Measurements from ENCODE around the gene TUBGCP2. TPM values are rescaled to one million over a fixed set of nuclear protein-coding genes. Genes with fewer than 3 reads are reported as not detected.

The TUBGCP2 gene
- total RNA-seq, 2 experiments from 2014 or later: 52.3 to 58.2 TPM

- ChIA-PET POLR2A (interaction anchor here (1.0 to 4.2 kb wide), 7 partner anchors 14 to 133 kb away, joined by 4 to 113 read pairs (median 16); no protein-coding TSS in a partner anchor), CTCF (interaction anchor here (2.1 to 2.7 kb wide), 4 partner anchors 14 to 31 kb away, joined by 10 to 16 read pairs (median 12); no protein-coding TSS in a partner anchor)
- peaks cover 26% of the 10 kb centered on the region for H3K36me3 Mint-ChIP-seq (ENCODE audit: low read depth)
- peak; percentile 78 for DNase-seq
- no peaks in the 10 kb centered on the region for H3K9me3 Mint-ChIP-seq
- peaks cover 36% of the 10 kb centered on the region for H3K4me1 Mint-ChIP-seq
- peak within 1 kb of the TSS; percentile 91 for H3K4me3 Mint-ChIP-seq
- H3K27ac Mint-ChIP-seq: peak within 1 kb of the TSS; percentile 97
- H3K27me3 Mint-ChIP-seq: no peaks in the 10 kb centered on the region
Observed at GRCh38 chr10:133276435-133277201, 32.1 kb downstream of the TUBGCP2 start, which contains the start of gene ADAM8. Gene ADAM8 (minus strand): TSS chr10:133276868. CDS start chr10:133276817, 51 bp downstream.

GRCh38 chr10:133276100-133276434, 32.6 kb downstream of the TUBGCP2 start:
- POLR2A ChIA-PET: interaction anchor here (1.0 to 2.8 kb wide), 3 partner anchors 14 to 132 kb away, joined by 4 to 113 read pairs (median 8); no protein-coding TSS in a partner anchor
- H3K36me3 Mint-ChIP-seq (ENCODE audit: low read depth): peaks cover 22% of the 10 kb centered on the region
- H3K27me3 Mint-ChIP-seq: no peaks in the 10 kb centered on the region
- peak overlapping the region; percentile 91 for H3K4me3 Mint-ChIP-seq
- CTCF ChIA-PET: interaction anchor here (0.8 to 2.5 kb wide), 5 partner anchors 11 to 31 kb away, joined by 3 to 14 read pairs (median 10); no protein-coding TSS in a partner anchor
- no peaks in the 10 kb centered on the region for H3K9me3 Mint-ChIP-seq
- peak overlapping the region; percentile 88 for H3K27ac Mint-ChIP-seq
- peaks cover 36% of the 10 kb centered on the region for H3K4me1 Mint-ChIP-seq
- DNase-seq: no peak

- ChIA-PET CTCF (interaction anchor here (0.7 to 2.5 kb wide), 8 partner anchors 11 to 132 kb away, joined by 3 to 14 read pairs (median 5); no protein-coding TSS in a partner anchor), POLR2A (interaction anchor here (1.0 to 2.8 kb wide), 4 partner anchors 14 to 132 kb away, joined by 4 to 113 read pairs (median 8); no protein-coding TSS in a partner anchor)
- Mint-ChIP-seq H3K36me3 (ENCODE audit: low read depth) (peaks cover 22% of the 10 kb centered on the region), H3K27ac (peak overlapping the region; percentile 88), H3K9me3 (no peaks in the 10 kb centered on the region), H3K27me3 (no peaks in the 10 kb centered on the region), H3K4me1 (peaks cover 36% of the 10 kb centered on the region), H3K4me3 (peak overlapping the region; percentile 91)
- peak; percentile 66 for DNase-seq
Observed at GRCh38 chr10:133275684-133276092, 33.0 kb downstream of the TUBGCP2 start.

- no peaks in the 10 kb centered on the region for H3K9me3 Mint-ChIP-seq
- H3K4me1 Mint-ChIP-seq: peaks cover 34% of the 10 kb centered on the region
- ChIA-PET POLR2A (interaction anchor here (1.0 to 2.8 kb wide), 3 partner anchors 13 to 49 kb away, joined by 8 to 113 read pairs (median 9); no protein-coding TSS in a partner anchor), CTCF (interaction anchor here (0.7 to 2.5 kb wide), 8 partner anchors 12 to 131 kb away, joined by 3 to 14 read pairs (median 5); no protein-coding TSS in a partner anchor)
- no peaks in the 10 kb centered on the region for H3K27me3 Mint-ChIP-seq
- H3K4me3 Mint-ChIP-seq: peak overlapping the region; percentile 91
- H3K36me3 Mint-ChIP-seq (ENCODE audit: low read depth): peaks cover 20% of the 10 kb centered on the region
- peak; percentile 81 for DNase-seq
- peak overlapping the region; percentile 88 for H3K27ac Mint-ChIP-seq
Observed at GRCh38 chr10:133274751-133275683, 33.7 kb downstream of the TUBGCP2 start.

- CTCF ChIA-PET: no interaction called here
- POLR2A ChIA-PET: interaction anchor here (1.1 to 1.9 kb wide), 2 partner anchors 11 to 15 kb away, joined by 4 to 5 read pairs; no protein-coding TSS in a partner anchor
- Mint-ChIP-seq H3K4me3 (no peak overlapping the region), H3K27ac (no peak overlapping the region), H3K36me3 (ENCODE audit: low read depth) (peaks cover 20% of the 10 kb centered on the region), H3K4me1 (peaks cover 20% of the 10 kb centered on the region), H3K27me3 (no peaks in the 10 kb centered on the region), H3K9me3 (no peaks in the 10 kb centered on the region)
- DNase-seq: no peak
Observed at GRCh38 chr10:133273534-133274143, 35.0 kb downstream of the TUBGCP2 start.

GRCh38 chr10:133272964-133273420, 35.7 kb downstream of the TUBGCP2 start:
- H3K27ac Mint-ChIP-seq: no peak overlapping the region
- H3K4me1 Mint-ChIP-seq: peaks cover 14% of the 10 kb centered on the region
- no peak overlapping the region for H3K4me3 Mint-ChIP-seq
- H3K27me3 Mint-ChIP-seq: no peaks in the 10 kb centered on the region
- DNase-seq: no peak
- POLR2A ChIA-PET: interaction anchor here (1.1 to 1.9 kb wide), 3 partner anchors 9 to 14 kb away, joined by 3 to 5 read pairs (median 4); no protein-coding TSS in a partner anchor
- H3K36me3 Mint-ChIP-seq (ENCODE audit: low read depth): peaks cover 20% of the 10 kb centered on the region
- CTCF ChIA-PET: no interaction called here
- no peaks in the 10 kb centered on the region for H3K9me3 Mint-ChIP-seq

GRCh38 chr10:133272301-133272963, 36.2 kb downstream of the TUBGCP2 start:
- DNase-seq: no peak
- peaks cover 20% of the 10 kb centered on the region for H3K36me3 Mint-ChIP-seq (ENCODE audit: low read depth)
- H3K9me3 Mint-ChIP-seq: no peaks in the 10 kb centered on the region
- peaks cover 8% of the 10 kb centered on the region for H3K4me1 Mint-ChIP-seq
- POLR2A ChIA-PET: interaction anchor here (1.1 to 1.9 kb wide), 3 partner anchors 8 to 14 kb away, joined by 3 to 5 read pairs (median 4); no protein-coding TSS in a partner anchor
- no peak overlapping the region for H3K27ac Mint-ChIP-seq
- no peaks in the 10 kb centered on the region for H3K27me3 Mint-ChIP-seq
- H3K4me3 Mint-ChIP-seq: no peak overlapping the region
- CTCF ChIA-PET: no interaction called here

GRCh38 chr10:133271521-133272300, 37.0 kb downstream of the TUBGCP2 start:
- peaks cover 8% of the 10 kb centered on the region for H3K4me1 Mint-ChIP-seq
- no peaks in the 10 kb centered on the region for H3K27me3 Mint-ChIP-seq
- peaks cover 20% of the 10 kb centered on the region for H3K36me3 Mint-ChIP-seq (ENCODE audit: low read depth)
- H3K27ac Mint-ChIP-seq: no peak overlapping the region
- POLR2A ChIA-PET: interaction anchor here (1.1 to 1.9 kb wide), 2 partner anchors 8 to 13 kb away, joined by 3 to 5 read pairs; no protein-coding TSS in a partner anchor
- CTCF ChIA-PET: no interaction called here
- no peak for DNase-seq
- H3K4me3 Mint-ChIP-seq: no peak overlapping the region
- H3K9me3 Mint-ChIP-seq: no peaks in the 10 kb centered on the region

GRCh38 chr10:133270773-133271297, 37.8 kb downstream of the TUBGCP2 start:
- Mint-ChIP-seq H3K4me3 (no peak overlapping the region), H3K27ac (no peak overlapping the region), H3K4me1 (peaks cover 10% of the 10 kb centered on the region), H3K9me3 (no peaks in the 10 kb centered on the region), H3K27me3 (no peaks in the 10 kb centered on the region), H3K36me3 (ENCODE audit: low read depth) (peaks cover 21% of the 10 kb centered on the region)
- CTCF ChIA-PET: interaction anchor here (0.8 kb wide), 1 partner anchor 12 kb away, joined by 3 read pairs; no protein-coding TSS in a partner anchor
- DNase-seq: no peak
- POLR2A ChIA-PET: interaction anchor here (2.5 kb wide), 1 partner anchor 7 kb away, joined by 10 read pairs; no protein-coding TSS in a partner anchor

- no peak for DNase-seq
- ChIA-PET POLR2A (interaction anchor here (2.5 kb wide), 1 partner anchor 8 kb away, joined by 10 read pairs; no protein-coding TSS in a partner anchor), CTCF (interaction anchor here (0.8 kb wide), 1 partner anchor 12 kb away, joined by 3 read pairs; no protein-coding TSS in a partner anchor)
- H3K4me3 Mint-ChIP-seq: no peak overlapping the region
- peaks cover 20% of the 10 kb centered on the region for H3K36me3 Mint-ChIP-seq (ENCODE audit: low read depth)
- H3K27me3 Mint-ChIP-seq: no peaks in the 10 kb centered on the region
- peaks cover 16% of the 10 kb centered on the region for H3K4me1 Mint-ChIP-seq
- H3K27ac Mint-ChIP-seq: no peak overlapping the region
- H3K9me3 Mint-ChIP-seq: no peaks in the 10 kb centered on the region
Observed at GRCh38 chr10:133270204-133270603, 38.5 kb downstream of the TUBGCP2 start.

- peaks cover 17% of the 10 kb centered on the region for H3K36me3 Mint-ChIP-seq (ENCODE audit: low read depth)
- H3K27me3 Mint-ChIP-seq: no peaks in the 10 kb centered on the region
- ChIA-PET POLR2A (interaction anchor here (2.5 kb wide), 1 partner anchor 9 kb away, joined by 10 read pairs; no protein-coding TSS in a partner anchor), CTCF (no interaction called here)
- H3K4me1 Mint-ChIP-seq: peaks cover 18% of the 10 kb centered on the region
- H3K4me3 Mint-ChIP-seq: no peak overlapping the region
- H3K27ac Mint-ChIP-seq: no peak overlapping the region
- DNase-seq: no peak
- H3K9me3 Mint-ChIP-seq: no peaks in the 10 kb centered on the region
Observed at GRCh38 chr10:133269367-133269766, 39.3 kb downstream of the TUBGCP2 start.
